Measurements from ENCODE around the gene NHSL1.

NHSL1 gene

GRCh38 chr6:138405816-138406413, 93.4 kb downstream of the NHSL1 start:
- Histone ChIP-seq H3K9ac (ENCODE audit: low read length) (no peak overlapping the region), H3K4me3 (ENCODE audit: low read length) (no peak overlapping the region), H3K27me3 (ENCODE audit: control insufficient read depth, insufficient read depth, low read length) (no peaks in the 10 kb centered on the region), H3K4me1 (ENCODE audit: control insufficient read depth, insufficient read depth, low read length) (no peaks in the 10 kb centered on the region), H3K36me3 (ENCODE audit: control insufficient read depth, insufficient read depth, low read length) (peaks cover 7% of the 10 kb centered on the region), H3K27ac (ENCODE audit: low read depth, low read length) (no peak overlapping the region)

GRCh38 chr6:138404666-138405337, 94.5 kb downstream of the NHSL1 start:
- H3K4me1 ChIP-seq (ENCODE audit: control insufficient read depth, insufficient read depth, low read length) = no peaks in the 10 kb centered on the region
- peaks cover 7% of the 10 kb centered on the region for H3K36me3 ChIP-seq (ENCODE audit: control insufficient read depth, insufficient read depth, low read length)
- H3K27me3 ChIP-seq (ENCODE audit: control insufficient read depth, insufficient read depth, low read length) = no peaks in the 10 kb centered on the region
- peak overlapping the region; percentile 34 for H3K9ac ChIP-seq (ENCODE audit: low read length)
- H3K4me3 ChIP-seq (ENCODE audit: low read length) = peak overlapping the region; percentile 79
- peak overlapping the region; percentile 88 for H3K27ac ChIP-seq (ENCODE audit: low read depth, low read length)

- H3K4me3 ChIP-seq (ENCODE audit: low read length) = peak within 1 kb of the TSS; percentile 79
- peak within 1 kb of the TSS; percentile 80 for H3K9ac ChIP-seq (ENCODE audit: low read length)
- no peaks in the 10 kb centered on the region for H3K4me1 ChIP-seq (ENCODE audit: control insufficient read depth, insufficient read depth, low read length)
- H3K36me3 ChIP-seq (ENCODE audit: control insufficient read depth, insufficient read depth, low read length) = peaks cover 7% of the 10 kb centered on the region
- H3K27ac ChIP-seq (ENCODE audit: low read depth, low read length) = peak within 1 kb of the TSS; percentile 88
- no peaks in the 10 kb centered on the region for H3K27me3 ChIP-seq (ENCODE audit: control insufficient read depth, insufficient read depth, low read length)
Observed at GRCh38 chr6:138403801-138404665, 95.3 kb downstream of the NHSL1 start, which contains the start of gene HEBP2. TSS of gene HEBP2 (plus strand) at chr6:138404223. CDS start at chr6:138404496, 273 bp downstream.

GRCh38 chr6:138403324-138403800, 95.9 kb downstream of the NHSL1 start:
- H3K4me1 ChIP-seq (ENCODE audit: control insufficient read depth, insufficient read depth, low read length) = no peaks in the 10 kb centered on the region
- peak overlapping the region; percentile 88 for H3K27ac ChIP-seq (ENCODE audit: low read depth, low read length)
- peaks cover 2% of the 10 kb centered on the region for H3K36me3 ChIP-seq (ENCODE audit: control insufficient read depth, insufficient read depth, low read length)
- H3K27me3 ChIP-seq (ENCODE audit: control insufficient read depth, insufficient read depth, low read length) = no peaks in the 10 kb centered on the region
- peak overlapping the region; percentile 80 for H3K9ac ChIP-seq (ENCODE audit: low read length)
- peak overlapping the region; percentile 79 for H3K4me3 ChIP-seq (ENCODE audit: low read length)

- peak overlapping the region; percentile 88 for H3K27ac ChIP-seq (ENCODE audit: low read depth, low read length)
- no peak overlapping the region for H3K9ac ChIP-seq (ENCODE audit: low read length)
- H3K36me3 ChIP-seq (ENCODE audit: control insufficient read depth, insufficient read depth, low read length) = no peaks in the 10 kb centered on the region
Observed at GRCh38 chr6:138402838-138403187, 96.5 kb downstream of the NHSL1 start.

GRCh38 chr6:138401960-138402837, 97.1 kb downstream of the NHSL1 start:
- Histone ChIP-seq H3K36me3 (ENCODE audit: control insufficient read depth, insufficient read depth, low read length) (no peaks in the 10 kb centered on the region), H3K4me1 (ENCODE audit: control insufficient read depth, insufficient read depth, low read length) (no peaks in the 10 kb centered on the region), H3K4me3 (ENCODE audit: low read length) (no peak overlapping the region), H3K27ac (ENCODE audit: low read depth, low read length) (no peak overlapping the region), H3K27me3 (ENCODE audit: control insufficient read depth, insufficient read depth, low read length) (no peaks in the 10 kb centered on the region), H3K9ac (ENCODE audit: low read length) (no peak overlapping the region)

More at GRCh38 chr6:138402838-138403187, 96.5 kb downstream of the NHSL1 start:
- Histone ChIP-seq H3K27me3 (ENCODE audit: control insufficient read depth, insufficient read depth, low read length) (no peaks in the 10 kb centered on the region), H3K4me3 (ENCODE audit: low read length) (peak overlapping the region; percentile 79), H3K4me1 (ENCODE audit: control insufficient read depth, insufficient read depth, low read length) (no peaks in the 10 kb centered on the region)

- H3K9ac ChIP-seq (ENCODE audit: low read length) = no peak overlapping the region
- H3K4me1 ChIP-seq (ENCODE audit: control insufficient read depth, insufficient read depth, low read length) = no peaks in the 10 kb centered on the region
- no peaks in the 10 kb centered on the region for H3K36me3 ChIP-seq (ENCODE audit: control insufficient read depth, insufficient read depth, low read length)
- H3K27ac ChIP-seq (ENCODE audit: low read depth, low read length) = no peak overlapping the region
- no peaks in the 10 kb centered on the region for H3K27me3 ChIP-seq (ENCODE audit: control insufficient read depth, insufficient read depth, low read length)
- no peak overlapping the region for H3K4me3 ChIP-seq (ENCODE audit: low read length)
Observed at GRCh38 chr6:138400326-138400725, 99.0 kb downstream of the NHSL1 start.

GRCh38 chr6:138397128-138398122, 101.9 kb downstream of the NHSL1 start:
- Histone ChIP-seq H3K4me1 (ENCODE audit: control insufficient read depth, insufficient read depth, low read length) (no peaks in the 10 kb centered on the region), H3K27me3 (ENCODE audit: control insufficient read depth, insufficient read depth, low read length) (no peaks in the 10 kb centered on the region), H3K4me3 (ENCODE audit: low read length) (no peak overlapping the region), H3K27ac (ENCODE audit: low read depth, low read length) (no peak overlapping the region), H3K9ac (ENCODE audit: low read length) (no peak overlapping the region), H3K36me3 (ENCODE audit: control insufficient read depth, insufficient read depth, low read length) (no peaks in the 10 kb centered on the region)

- Histone ChIP-seq H3K27me3 (ENCODE audit: control insufficient read depth, insufficient read depth, low read length) (no peaks in the 10 kb centered on the region), H3K4me1 (ENCODE audit: control insufficient read depth, insufficient read depth, low read length) (no peaks in the 10 kb centered on the region), H3K9ac (ENCODE audit: low read length) (no peak overlapping the region), H3K4me3 (ENCODE audit: low read length) (no peak overlapping the region), H3K36me3 (ENCODE audit: control insufficient read depth, insufficient read depth, low read length) (no peaks in the 10 kb centered on the region), H3K27ac (ENCODE audit: low read depth, low read length) (no peak overlapping the region)
Observed at GRCh38 chr6:138396709-138397108, 102.6 kb downstream of the NHSL1 start.

- Histone ChIP-seq H3K4me1 (ENCODE audit: control insufficient read depth, insufficient read depth, low read length) (no peaks in the 10 kb centered on the region), H3K36me3 (ENCODE audit: control insufficient read depth, insufficient read depth, low read length) (no peaks in the 10 kb centered on the region), H3K27ac (ENCODE audit: low read depth, low read length) (no peak overlapping the region), H3K9ac (ENCODE audit: low read length) (no peak overlapping the region), H3K4me3 (ENCODE audit: low read length) (no peak overlapping the region), H3K27me3 (ENCODE audit: control insufficient read depth, insufficient read depth, low read length) (no peaks in the 10 kb centered on the region)
Observed at GRCh38 chr6:138393871-138394783, 105.2 kb downstream of the NHSL1 start.
